GM12873 (cell line): ENCODE data around the gene DDX18.

Source experiments
- TF ChIP-seq, protein P1 (sequence below): IDR thresholded peaks from 2 replicates; pipeline ENCODE4 v1.5.1; 2012; ENCODE audit warnings: low read depth, mild to moderate bottlenecking, moderate library complexity, low read length, control low read depth; ENCODE audit not compliant: insufficient read depth; ENCODE audit errors: missing control alignments

The DDX18 gene

DNA sequence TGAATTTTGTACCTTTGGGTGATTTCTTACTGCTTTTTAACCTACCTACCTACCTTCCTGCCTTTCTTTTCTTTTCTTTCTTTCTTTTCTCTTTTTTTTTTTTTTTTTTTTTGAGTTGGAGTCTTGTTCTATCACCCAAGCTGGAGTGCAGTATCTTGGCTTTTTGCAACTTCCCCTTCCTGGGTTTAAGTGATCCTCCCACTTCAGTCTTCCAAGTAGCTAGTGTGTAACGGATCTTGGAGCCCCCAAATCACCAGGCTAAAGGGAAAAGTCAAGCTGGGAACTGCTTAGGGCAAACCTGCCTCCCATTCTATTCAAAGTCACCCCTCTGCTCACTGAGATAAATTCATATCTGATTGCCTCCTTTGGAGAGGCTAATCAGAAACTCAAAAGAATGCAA lies 61.3 kb downstream of the DDX18 start:
- TF ChIP-seq, protein P1, sequence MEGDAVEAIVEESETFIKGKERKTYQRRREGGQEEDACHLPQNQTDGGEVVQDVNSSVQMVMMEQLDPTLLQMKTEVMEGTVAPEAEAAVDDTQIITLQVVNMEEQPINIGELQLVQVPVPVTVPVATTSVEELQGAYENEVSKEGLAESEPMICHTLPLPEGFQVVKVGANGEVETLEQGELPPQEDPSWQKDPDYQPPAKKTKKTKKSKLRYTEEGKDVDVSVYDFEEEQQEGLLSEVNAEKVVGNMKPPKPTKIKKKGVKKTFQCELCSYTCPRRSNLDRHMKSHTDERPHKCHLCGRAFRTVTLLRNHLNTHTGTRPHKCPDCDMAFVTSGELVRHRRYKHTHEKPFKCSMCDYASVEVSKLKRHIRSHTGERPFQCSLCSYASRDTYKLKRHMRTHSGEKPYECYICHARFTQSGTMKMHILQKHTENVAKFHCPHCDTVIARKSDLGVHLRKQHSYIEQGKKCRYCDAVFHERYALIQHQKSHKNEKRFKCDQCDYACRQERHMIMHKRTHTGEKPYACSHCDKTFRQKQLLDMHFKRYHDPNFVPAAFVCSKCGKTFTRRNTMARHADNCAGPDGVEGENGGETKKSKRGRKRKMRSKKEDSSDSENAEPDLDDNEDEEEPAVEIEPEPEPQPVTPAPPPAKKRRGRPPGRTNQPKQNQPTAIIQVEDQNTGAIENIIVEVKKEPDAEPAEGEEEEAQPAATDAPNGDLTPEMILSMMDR: no peak

DNA sequence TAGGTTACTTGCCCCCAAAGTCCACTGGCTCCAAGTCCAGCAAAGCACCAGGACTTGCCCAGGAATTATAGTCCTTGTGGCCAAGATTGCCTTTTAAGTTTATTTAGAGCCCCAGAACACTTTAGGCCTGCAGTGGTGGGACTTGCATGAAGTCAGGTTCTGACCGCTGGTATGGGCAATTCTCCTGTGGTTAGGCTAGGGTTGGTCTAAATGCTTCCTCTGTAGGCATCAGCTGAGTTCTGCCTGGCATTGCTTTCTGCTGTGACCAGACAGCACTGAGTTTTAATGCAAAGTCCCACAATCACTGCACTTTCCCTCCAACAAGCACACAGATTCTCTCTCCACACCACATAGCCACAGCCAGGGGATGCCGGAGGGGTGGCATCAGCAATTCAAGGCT lies 64.5 kb downstream of the DDX18 start:
- TF ChIP-seq, protein P1: no peak
